Astrocyte of the cerebellum (primary cell): ENCODE results near the gene GPR173.

ENCODE experiments used
- DNase-seq: peaks from one replicate; pipeline ENCODE4 v3.0.0-alpha.2; 2011; ENCODE audit warnings: low read depth
- H3K4me3 ChIP-seq: 2 replicates; pipeline ENCODE4 v1.5.1; 2011; ENCODE audit warnings: mild to moderate bottlenecking, low read depth, low read length, moderate library complexity
- in situ Hi-C: cut with HindIII; loops from 2 replicates; pipeline ENCODE4 v1.10.0; 2017; ENCODE audit warnings: low sequenced_read_pairs
- TF ChIP-seq, protein P1 (sequence below): IDR thresholded peaks from 2 replicates; pipeline ENCODE4 v1.5.1; 2012; ENCODE audit warnings: low read length, low read depth, moderate library complexity, mild to moderate bottlenecking; ENCODE audit errors: missing control alignments

GPR173 gene

GRCh38 chrX:53122013-53122412 is 73.4 kb downstream of the GPR173 start:
- no peak for DNase-seq
- no peak overlapping the region for H3K4me3 ChIP-seq
- TF ChIP-seq, protein P1, sequence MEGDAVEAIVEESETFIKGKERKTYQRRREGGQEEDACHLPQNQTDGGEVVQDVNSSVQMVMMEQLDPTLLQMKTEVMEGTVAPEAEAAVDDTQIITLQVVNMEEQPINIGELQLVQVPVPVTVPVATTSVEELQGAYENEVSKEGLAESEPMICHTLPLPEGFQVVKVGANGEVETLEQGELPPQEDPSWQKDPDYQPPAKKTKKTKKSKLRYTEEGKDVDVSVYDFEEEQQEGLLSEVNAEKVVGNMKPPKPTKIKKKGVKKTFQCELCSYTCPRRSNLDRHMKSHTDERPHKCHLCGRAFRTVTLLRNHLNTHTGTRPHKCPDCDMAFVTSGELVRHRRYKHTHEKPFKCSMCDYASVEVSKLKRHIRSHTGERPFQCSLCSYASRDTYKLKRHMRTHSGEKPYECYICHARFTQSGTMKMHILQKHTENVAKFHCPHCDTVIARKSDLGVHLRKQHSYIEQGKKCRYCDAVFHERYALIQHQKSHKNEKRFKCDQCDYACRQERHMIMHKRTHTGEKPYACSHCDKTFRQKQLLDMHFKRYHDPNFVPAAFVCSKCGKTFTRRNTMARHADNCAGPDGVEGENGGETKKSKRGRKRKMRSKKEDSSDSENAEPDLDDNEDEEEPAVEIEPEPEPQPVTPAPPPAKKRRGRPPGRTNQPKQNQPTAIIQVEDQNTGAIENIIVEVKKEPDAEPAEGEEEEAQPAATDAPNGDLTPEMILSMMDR: no peak
- in situ Hi-C loops: no loop called here

DNA sequence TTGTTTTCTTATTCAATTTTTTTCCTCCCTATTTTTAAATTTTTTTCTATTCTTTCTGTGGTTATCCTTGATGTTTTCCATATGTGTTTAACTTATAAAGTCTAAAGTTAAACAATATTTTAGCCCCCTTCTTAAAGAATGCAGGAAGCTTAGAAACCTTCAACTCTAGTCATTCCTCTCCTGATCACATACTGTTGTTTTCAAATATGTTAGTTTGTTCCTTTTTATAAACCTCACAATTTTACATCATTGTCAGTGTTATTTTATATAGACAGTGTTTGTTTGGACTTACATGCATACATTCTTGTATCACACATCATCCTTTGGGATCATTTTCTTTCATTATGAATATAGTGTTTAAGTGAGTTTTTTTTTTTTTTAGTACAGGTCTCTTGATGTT is 76.9 kb downstream of the GPR173 start:
- no peak overlapping the region for H3K4me3 ChIP-seq
- in situ Hi-C loops: no loop called here
- no peak for DNase-seq
- TF ChIP-seq, protein P1: no peak

GRCh38 chrX:53126377-53126776 is 77.8 kb downstream of the GPR173 start:
- no peak for DNase-seq
- TF ChIP-seq, protein P1: no peak
- H3K4me3 ChIP-seq: no peak overlapping the region
- in situ Hi-C loops: no loop called here

DNA sequence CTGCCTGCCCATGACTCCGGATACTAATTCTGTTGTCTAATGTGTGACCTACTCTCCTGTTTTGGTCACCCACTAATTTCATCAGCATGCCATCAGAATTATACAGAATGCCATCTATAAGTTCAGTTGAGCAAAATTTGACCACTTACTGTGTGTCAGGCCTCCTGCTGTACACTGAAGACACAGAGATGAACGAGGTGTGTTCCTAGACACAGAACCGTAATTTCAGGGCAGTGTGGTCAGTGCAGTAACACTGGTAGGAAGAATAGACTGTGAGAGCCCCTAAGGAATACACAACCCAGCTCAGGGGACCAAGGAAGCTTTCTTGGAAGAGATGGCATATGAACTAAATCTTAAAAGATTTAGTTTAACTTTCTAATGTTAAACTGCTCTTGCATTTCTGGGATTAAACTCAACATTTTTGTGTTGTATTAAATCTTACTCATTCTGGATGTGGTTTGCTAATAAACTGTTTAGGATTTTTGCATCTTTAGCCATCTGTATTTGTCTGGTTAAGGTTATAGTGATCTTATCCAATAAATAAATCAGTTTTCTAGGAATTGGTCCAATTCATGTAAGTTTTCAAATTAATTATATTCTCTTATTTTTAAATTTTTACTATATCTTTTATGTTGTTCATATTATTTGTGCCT is 79.6 kb downstream of the GPR173 start:
- H3K4me3 ChIP-seq: no peak overlapping the region
- TF ChIP-seq, protein P1: no peak
- no peak for DNase-seq
- in situ Hi-C loops: no loop called here
